ENCODE results near the gene CDK17. TPM values are rescaled to one million over a fixed set of nuclear protein-coding genes. Genes with fewer than 3 reads are reported as not detected.

The CDK17 gene
- total and polyA plus RNA-seq, 9 of the 15 experiments (the other 6 are each of a cell fraction or from before 2014, with no cell fraction given): 4.8 to 39.3 (median 21.6) TPM

DNA sequence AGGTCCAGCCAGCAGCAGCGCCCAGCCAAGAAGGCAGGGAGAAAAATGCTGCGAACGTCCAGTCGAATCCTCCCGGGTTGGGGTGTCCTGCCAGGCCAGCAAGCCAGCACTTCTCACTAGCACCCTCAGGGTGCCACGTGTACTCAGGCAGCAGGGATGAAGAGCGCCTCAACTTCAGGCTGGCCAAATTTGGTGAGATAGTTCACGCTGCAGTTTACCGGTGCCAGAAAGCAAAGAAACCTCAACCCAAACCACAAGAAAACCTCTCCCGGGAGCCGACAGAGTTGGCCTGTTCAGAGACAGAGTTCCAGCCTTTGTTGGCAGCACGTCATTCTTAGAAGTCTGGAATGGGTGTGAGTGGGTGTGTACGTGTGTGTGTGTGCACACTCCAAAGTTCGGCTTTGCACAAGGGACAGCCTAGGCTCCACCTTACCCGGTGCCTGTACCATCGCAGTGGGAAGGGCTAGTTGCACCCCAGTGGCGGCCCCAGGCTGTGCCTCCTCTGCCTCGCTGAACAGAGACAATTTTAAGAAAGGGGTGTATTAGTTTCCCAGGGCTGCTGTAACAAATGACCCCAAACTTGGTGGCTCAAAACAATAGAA is 163.9 kb downstream of the CDK17 start:
- ChIA-PET CTCF (ENCODE audit: low intra/inter-chr PET ratio) (no interaction called here), POLR2A (no interaction called here)
- no peaks in the 10 kb centered on the region for H3K36me3 ChIP-seq (ENCODE audit: control insufficient read depth, insufficient read depth, low read length)
- H4K20me1 ChIP-seq (replicated peaks; ENCODE audit: control insufficient read depth, insufficient read depth, low read length): no peaks in the 10 kb centered on the region
- H3K9me1 ChIP-seq (ENCODE audit: control insufficient read depth, insufficient read depth, low read length): no peaks in the 10 kb centered on the region
- no peak overlapping the region for H3K4me2 ChIP-seq (ENCODE audit: insufficient read depth, low read length)
- no peak overlapping the region for H3K4me3 ChIP-seq
- no peaks in the 10 kb centered on the region for H3K9me3 ChIP-seq (replicated peaks; ENCODE audit: control insufficient read depth, insufficient read depth, low read depth, low read length)
- no peak for ATAC-seq
- peak overlapping the region in 1 of 2 experiments; percentile 61; a peak in 1 of 4 replicates for H3K9ac ChIP-seq (ENCODE audit: insufficient read depth in 1 of 2, low read depth in 2 of 2, low read length in 2 of 2)
- no TSS peak for BruUV-seq (replicated peaks)
- no peak for FAIRE-seq
- intact Hi-C loops (cut with micrococcal nuclease): no loop called here
- in situ Hi-C loops (cut with MboI): no loop called here
- TF ChIP-seq SMAD3 (CRISPR knock-in tag; conservative IDR thresholded peaks at IDR 0.05) (no peak), FOS (IDR thresholded peaks at IDR 0.05; ENCODE audit: extremely low read depth, insufficient read length) (no peak), ZNF12 (CRISPR knock-in tag; IDR thresholded peaks at IDR 0.05) (peak; percentile 77; the same call in 1 of the 2 replicates), SREBF1 (IDR thresholded peaks at IDR 0.05; ENCODE audit: borderline replicate concordance, low read depth, low read length) (no peak), ZNF696 (CRISPR knock-in tag; conservative IDR thresholded peaks at IDR 0.05) (no peak), RBM14 (IDR thresholded peaks at IDR 0.05; ENCODE audit: borderline replicate concordance, insufficient read depth, low read depth, low read length) (no peak)
- no peaks in the 10 kb centered on the region for H3K79me2 ChIP-seq (ENCODE audit: control insufficient read depth, insufficient read depth, low read length)
- H3K27me3 ChIP-seq (ENCODE audit: control insufficient read depth in 2 of 2, insufficient read depth in 2 of 2, low read length in 2 of 2): no peaks in the 10 kb centered on the region; a peak in 1 of 5 replicates
- peaks cover 4 to 5% of the 10 kb centered on the region in 2 experiments; a peak in 2 of 5 replicates for H3K4me1 ChIP-seq (replicated peaks in 1 of 2; ENCODE audit: control insufficient read depth in 2 of 2, insufficient read depth in 2 of 2, low read length in 2 of 2)
- no peak for DNase-seq (ENCODE audit: extremely low read depth in 1 of 4, low spot score in 3 of 4)
- no peak overlapping the region for H3K27ac ChIP-seq (ENCODE audit: extremely low read depth, low read depth, low read length)
- H2AFZ ChIP-seq (ENCODE audit: low read depth, low read length): no peak overlapping the region
- 62% methylated on average over 15 of the region's 18 CpGs for WGBS (ENCODE audit: insufficient coverage, low coverage, missing lambda C conversion rate)

DNA sequence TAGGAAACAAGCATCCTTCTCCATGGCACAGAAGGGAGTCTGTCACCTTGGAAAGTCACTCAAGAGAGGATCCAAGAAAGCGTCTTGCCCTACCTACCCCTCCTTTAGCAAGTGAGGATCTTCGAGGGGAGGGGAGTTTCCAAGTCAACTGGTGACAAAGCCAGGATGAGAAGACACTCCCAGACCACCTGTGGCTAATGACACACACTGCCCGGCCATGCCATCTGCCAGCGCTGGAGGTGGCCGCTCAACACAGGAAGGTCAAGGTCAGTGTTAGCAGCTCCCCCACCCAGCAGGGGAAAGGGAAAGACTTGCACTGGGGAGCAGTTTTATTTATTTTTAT is 164.8 kb downstream of the CDK17 start:
- peaks cover under 1 to 4% of the 10 kb centered on the region in 2 experiments; a peak in 2 of 5 replicates for H3K4me1 ChIP-seq (replicated peaks in 1 of 2; ENCODE audit: control insufficient read depth in 2 of 2, insufficient read depth in 2 of 2, low read length in 2 of 2)
- H3K9ac ChIP-seq (ENCODE audit: insufficient read depth in 1 of 2, low read depth in 2 of 2, low read length in 2 of 2): no peak overlapping the region
- no peak overlapping the region for H3K4me3 ChIP-seq
- ATAC-seq: no peak
- POLR2A ChIA-PET: interaction anchor here (1.0 kb wide), 1 partner anchor 10 kb away, joined by 3 read pairs; no protein-coding TSS in a partner anchor
- in situ Hi-C loops (cut with MboI) (no loop called here), intact Hi-C loops (cut with micrococcal nuclease) (no loop called here)
- no peak for TF ChIP-seq CEBPB (tag; IDR thresholded peaks at IDR 0.05)
- TF ChIP-seq RBM14 (IDR thresholded peaks at IDR 0.05; ENCODE audit: borderline replicate concordance, insufficient read depth, low read depth, low read length): no peak
- TF ChIP-seq KDM4B (IDR thresholded peaks at IDR 0.05; ENCODE audit: borderline replicate concordance in 2 of 2, low read depth in 1 of 2): no peak
- no peak for TF ChIP-seq RHOXF2B (CRISPR knock-in tag; conservative IDR thresholded peaks at IDR 0.05)
- TF ChIP-seq SMARCE1 (IDR thresholded peaks at IDR 0.05): no peak
- no peaks in the 10 kb centered on the region for H3K36me3 ChIP-seq (ENCODE audit: control insufficient read depth, insufficient read depth, low read length)
- no peak overlapping the region for H2AFZ ChIP-seq (ENCODE audit: low read depth, low read length)
- no peak for FAIRE-seq
- CTCF ChIA-PET (ENCODE audit: low intra/inter-chr PET ratio): no interaction called here
- no peaks in the 10 kb centered on the region for H3K79me2 ChIP-seq (ENCODE audit: control insufficient read depth, insufficient read depth, low read length)
- no peak for DNase-seq (ENCODE audit: extremely low read depth in 1 of 4, low spot score in 3 of 4)
- H3K9me1 ChIP-seq (ENCODE audit: control insufficient read depth, insufficient read depth, low read length): no peaks in the 10 kb centered on the region
- H3K4me2 ChIP-seq (ENCODE audit: insufficient read depth, low read length): no peak overlapping the region
- 60% methylated on average over 5 of the region's 5 CpGs for WGBS (ENCODE audit: insufficient coverage, low coverage, missing lambda C conversion rate)
- H3K27me3 ChIP-seq (ENCODE audit: control insufficient read depth in 2 of 2, insufficient read depth in 2 of 2, low read length in 2 of 2): no peaks in the 10 kb centered on the region; a peak in 1 of 5 replicates
- no peaks in the 10 kb centered on the region for H3K9me3 ChIP-seq (replicated peaks; ENCODE audit: control insufficient read depth, insufficient read depth, low read depth, low read length)
- no peaks in the 10 kb centered on the region for H4K20me1 ChIP-seq (replicated peaks; ENCODE audit: control insufficient read depth, insufficient read depth, low read length)
- BruUV-seq (replicated peaks): no TSS peak
- H3K27ac ChIP-seq (ENCODE audit: extremely low read depth, low read depth, low read length): no peak overlapping the region

Measured in K562 (cell line).